B cell (primary cell): ENCODE measurements around the gene KLHL34. TPM values are rescaled to one million over a fixed set of nuclear protein-coding genes. Genes with fewer than 3 reads are reported as not detected.

Experiments used
- ATAC-seq: fragments of 200-7000 bp; cut with Tn5 transposase; one replicate; pipeline ENCODE4 v1.10.0; 2021; ENCODE audit warnings: low read depth, mild to moderate bottlenecking, moderate number of reproducible peaks, moderate library complexity
- CTCF ChIA-PET: fragments of 350-600 bp; sonication (Branson Sonifier 250); formaldehyde crosslinking; loops from one replicate; lab custom pipeline; 2021; ENCODE audit warnings: antibody characterized with exemption, inconsistent platforms; lab: Charles Lee
- POLR2A ChIA-PET: fragments of 350-600 bp; sonication (Branson Sonifier 250); formaldehyde crosslinking; loops from one replicate; lab custom pipeline; 2021; ENCODE audit warnings: antibody characterized with exemption; lab: Charles Lee
- DNase-seq: peaks from one replicate; pipeline ENCODE4 v3.0.0; 2013
- H2AFZ ChIP-seq: 2 replicates; pipeline ENCODE4 v1.6.1; 2012; ENCODE audit warnings: mild to moderate bottlenecking, low read depth, low read length; ENCODE audit not compliant: insufficient read depth, poor library complexity, severe bottlenecking
- H3K27ac ChIP-seq, 2 donors: 1 replicate in 1 of 2; 2 replicates in 1 of 2; pipeline ENCODE4 v1.5.1; 2012 to 2013; ENCODE audit warnings: low read length in 2 of 2, mild to moderate bottlenecking in 2 of 2, moderate library complexity in 1 of 2
- H3K27me3 ChIP-seq, 4 experiments: fragments of 200-600 bp in 1 of 4; sonication (generic) in 1 of 4; replicated peaks in 1 of 4; 1 replicate in 2 of 4; 2 replicates in 2 of 4; pipeline versions ENCODE4 v1.6.1 to v1.7.0; 2013 to 2016; ENCODE audit warnings: low read length in 3 of 4, mild to moderate bottlenecking in 2 of 4, mixed read lengths in 1 of 4, moderate library complexity in 1 of 4; ENCODE audit not compliant: insufficient read depth in 4 of 4, control insufficient read depth in 3 of 4; ENCODE audit errors: control extremely low read depth in 1 of 4
- H3K36me3 ChIP-seq, 2 experiments: replicated peaks in 1 of 2; 1 replicate in 1 of 2; 2 replicates in 1 of 2; pipeline versions ENCODE4 v1.6.1 to v1.7.1; 2013; ENCODE audit warnings: low read length in 1 of 2; ENCODE audit not compliant: insufficient read depth in 2 of 2, control insufficient read depth in 1 of 2; ENCODE audit errors: control extremely low read depth in 1 of 2, extremely low read depth in 1 of 2
- H3K4me1 ChIP-seq, 2 donors: fragments of 200-600 bp in 1 of 2; sonication (generic) in 1 of 2; 1 replicate in 1 of 2; 2 replicates in 1 of 2; pipeline versions ENCODE4 v1.5.1 to v1.6.1; 2013 to 2017; ENCODE audit warnings: low read length in 2 of 2; ENCODE audit not compliant: control insufficient read depth in 2 of 2, insufficient read depth in 2 of 2
- H3K4me2 ChIP-seq: replicated peaks from 2 replicates; pipeline ENCODE3; 2012; ENCODE audit warnings: mild to moderate bottlenecking, low read depth, low read length; ENCODE audit not compliant: poor library complexity, severe bottlenecking
- H3K4me3 ChIP-seq, 5 experiments: fragments of 200-600 bp in 1 of 5; sonication (generic) in 1 of 5; 1 replicate in 3 of 5; 2 replicates in 2 of 5; pipeline versions ENCODE4 v1.5.1 to v1.7.0; 2011 to 2016; ENCODE audit warnings: low read length in 4 of 5, mild to moderate bottlenecking in 4 of 5, low read depth in 2 of 5, control low read depth in 1 of 5, moderate library complexity in 1 of 5; ENCODE audit not compliant: insufficient read depth in 1 of 5; ENCODE audit errors: control extremely low read depth in 1 of 5, extremely low read depth in 1 of 5
- H3K79me2 ChIP-seq: fragments of 200-600 bp; sonication (generic); one replicate; pipeline ENCODE4 v1.6.0; 2016; ENCODE audit warnings: low read length; ENCODE audit not compliant: control insufficient read depth, insufficient read depth
- H3K9ac ChIP-seq: fragments of 200-600 bp; sonication (generic); 2 replicates; pipeline ENCODE4 v1.6.1; 2017; ENCODE audit warnings: mild to moderate bottlenecking, low read length, moderate library complexity
- H3K9me3 ChIP-seq, 3 donors: one replicate each; pipeline versions ENCODE4 v1.6.1 to v1.7.1; 2013; ENCODE audit warnings: low read length in 2 of 3; ENCODE audit not compliant: control insufficient read depth in 2 of 3, insufficient read depth in 1 of 3; ENCODE audit errors: control extremely low read depth in 1 of 3
- H4K20me1 ChIP-seq: 2 replicates; pipeline ENCODE4 v1.6.0; 2012; ENCODE audit warnings: mild to moderate bottlenecking, low read length; ENCODE audit not compliant: insufficient read depth, control insufficient read depth, poor library complexity, severe bottlenecking
- H3K27ac Mint-ChIP-seq: one replicate; pipeline ENCODE4 v1.8.0; 2021; ENCODE audit warnings: mixed read lengths
- H3K27me3 Mint-ChIP-seq: one replicate; pipeline ENCODE4 v1.8.0; 2021; ENCODE audit warnings: mixed read lengths
- H3K4me1 Mint-ChIP-seq: one replicate; pipeline ENCODE4 v1.8.0; 2021; ENCODE audit warnings: mixed read lengths
- H3K4me3 Mint-ChIP-seq: one replicate; pipeline ENCODE4 v1.8.0; 2021; ENCODE audit warnings: mixed read lengths
- H3K9me3 Mint-ChIP-seq: one replicate; pipeline ENCODE4 v1.8.0; 2022; ENCODE audit warnings: mixed read lengths; ENCODE audit not compliant: insufficient read depth
- EZH2 ChIP-seq: IDR thresholded peaks from 2 replicates; pipeline ENCODE4 v1.6.1; 2012; ENCODE audit warnings: borderline replicate concordance, low read depth, mild to moderate bottlenecking, moderate library complexity, low read length; ENCODE audit not compliant: insufficient read depth, poor library complexity, severe bottlenecking
- WGBS: methylation state at CpG from one replicate; pipeline ENCODE4 v1.1.5; 2013; ENCODE audit warnings: missing lambda C conversion rate; ENCODE audit not compliant: insufficient coverage; 5-methylcytosine and 5-hydroxymethylcytosine counted together
- intact Hi-C: fragments of 100-400 bp; cut with micrococcal nuclease; formaldehyde crosslinking; loops from one replicate; pipeline ENCODE4 v1.10.0; 2022
- polyA plus RNA-seq: library from polyadenylated mRNA; depleted of rRNA; stranded (reverse); fragments of >200 nt; gene quantifications from 2 replicates; pipeline ENCODE4 v1.2.3, GENCODE V29; 2012
- total RNA-seq, 2 donors: library from RNA; stranded (reverse); fragments of 120-200 nt in 1 of 2; gene quantifications; 1 replicate in 1 of 2; 2 replicates in 1 of 2; pipeline versions ENCODE4 v1.2.3 to v1.2.4, GENCODE V29; 2013 to 2022
- TF ChIP-seq, protein P1 (sequence below): fragments of 200-600 bp; IDR thresholded peaks from one replicate; pipeline ENCODE4 v1.8.0; 2022; ENCODE audit warnings: antibody characterized with exemption, mild to moderate bottlenecking

KLHL34 gene
- total and polyA plus RNA-seq, 2 donors (not counting 1 experiment from before 2014, with no cell fraction given), result 0.59 TPM; not detected in 1

DNA sequence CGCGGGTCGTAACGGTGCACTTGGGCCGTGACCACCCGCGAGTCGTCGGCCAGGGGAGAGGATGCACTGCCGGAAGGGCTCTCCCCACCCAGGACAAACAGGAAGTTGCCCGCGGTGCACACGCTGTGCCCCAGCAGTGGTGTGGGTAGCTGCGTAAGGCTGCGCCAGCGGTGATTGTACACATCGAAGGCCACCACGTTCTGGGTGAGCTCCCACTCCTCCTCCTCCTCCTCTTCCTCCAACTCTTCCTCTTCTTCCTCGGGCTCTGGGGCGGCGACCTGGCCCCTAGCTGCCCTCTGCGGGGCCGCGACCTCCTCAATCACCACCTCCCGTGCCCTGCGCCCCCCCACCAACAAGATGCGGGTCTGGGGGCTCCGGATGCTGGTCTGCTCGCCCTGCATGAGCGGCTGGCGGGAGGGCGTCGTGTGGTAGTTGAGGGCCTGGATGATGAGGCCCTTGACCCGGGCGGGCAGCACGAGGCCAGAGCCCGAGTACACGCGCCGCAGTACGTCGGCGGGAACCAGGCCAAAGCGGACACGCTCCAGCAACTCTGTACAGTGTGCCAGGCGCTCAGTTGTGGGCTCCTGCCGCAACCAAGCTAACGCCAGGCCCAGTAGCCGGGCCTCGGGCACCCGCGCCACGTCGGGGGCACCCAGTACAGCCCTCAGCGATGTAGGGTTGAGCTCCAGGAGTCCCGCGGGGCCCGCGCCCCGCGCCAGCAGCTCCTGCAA lies 1.4 kb downstream of the KLHL34 start:
- no peaks in the 10 kb centered on the region for H3K79me2 ChIP-seq
- peak overlapping the region; percentile 65 for H3K4me2 ChIP-seq
- H3K4me3 Mint-ChIP-seq, result peak overlapping the region; percentile 69
- intact Hi-C loops, result no loop called here
- peaks cover 7% of the 10 kb centered on the region for H3K27me3 Mint-ChIP-seq
- ATAC-seq (peak; percentile 50), DNase-seq (no peak)
- ChIA-PET POLR2A (no interaction called here), CTCF (no interaction called here)
- H3K4me1 Mint-ChIP-seq, result peaks cover 16% of the 10 kb centered on the region
- H3K36me3 ChIP-seq, result no peaks in the 10 kb centered on the region
- H4K20me1 ChIP-seq, result no peaks in the 10 kb centered on the region
- no peak overlapping the region for H3K27ac Mint-ChIP-seq
- H3K9me3 Mint-ChIP-seq, result no peaks in the 10 kb centered on the region
- H3K27me3 ChIP-seq, result peaks cover 0 to 20% (median under 1%) of the 10 kb centered on the region in 4 experiments
- H3K9ac ChIP-seq, result peak overlapping the region; percentile 32
- TF ChIP-seq EZH2, result no peak
- H3K27ac ChIP-seq, result no peak overlapping the region
- H3K9me3 ChIP-seq, result peaks cover 0 to 24% (median 0%) of the 10 kb centered on the region in 3 donors
- H2AFZ ChIP-seq, result peak overlapping the region; percentile 38
- peaks cover 0 to 16% of the 10 kb centered on the region in 2 donors for H3K4me1 ChIP-seq
- WGBS, result 60% methylated on average over 28 of the region's 61 CpGs
- H3K4me3 ChIP-seq, result peak overlapping the region in 4 of 5 experiments; percentile 9 to 43 (median 25)

DNA sequence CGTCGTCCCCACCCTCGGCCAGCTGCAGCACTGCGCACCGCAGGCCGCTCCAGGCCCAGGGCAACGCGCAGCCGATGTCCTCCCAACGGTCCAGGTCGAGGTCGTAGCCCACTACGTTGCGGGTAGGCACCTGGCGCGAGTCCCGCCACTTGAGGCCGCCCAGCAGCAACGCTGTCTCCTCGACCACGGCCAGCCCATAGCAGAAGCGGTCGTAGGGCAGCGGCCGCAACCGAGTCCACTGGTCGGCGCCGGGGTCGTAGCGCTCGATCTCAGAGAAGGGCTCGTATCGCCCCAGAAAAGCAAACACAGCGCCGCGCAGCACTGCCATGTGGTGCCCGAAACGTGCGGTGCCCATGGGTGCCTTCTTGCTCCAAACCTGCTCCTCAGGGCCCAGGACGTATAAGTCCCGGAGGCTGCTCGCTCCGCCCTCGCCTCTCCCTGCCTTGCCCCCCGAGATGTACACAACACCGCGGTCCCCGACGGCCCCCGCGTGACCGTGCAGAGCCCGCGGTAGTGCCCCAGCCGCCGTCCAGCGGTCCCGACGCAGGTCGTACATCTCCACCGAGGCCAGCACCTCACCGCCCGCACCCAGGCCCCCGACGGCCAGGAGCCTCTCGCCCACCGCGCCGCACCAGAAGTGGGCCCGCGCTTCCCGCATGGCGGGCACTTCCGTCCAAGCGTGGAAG lies 2.1 kb downstream of the KLHL34 start:
- peak; percentile 24 for DNase-seq

More for the DNA sequence above, 2.1 kb downstream of the KLHL34 start:
- Histone ChIP-seq H3K79me2 (no peaks in the 10 kb centered on the region), H3K9me3 (peaks cover 0 to 24% (median 0%) of the 10 kb centered on the region in 3 donors), H3K27me3 (peaks cover 0 to 20% (median under 1%) of the 10 kb centered on the region in 4 experiments), H4K20me1 (no peaks in the 10 kb centered on the region), H3K4me2 (peak overlapping the region; percentile 65), H3K9ac (peak overlapping the region; percentile 32), H3K36me3 (no peaks in the 10 kb centered on the region), H2AFZ (peak overlapping the region; percentile 38), H3K4me1 (peaks cover 0 to 16% of the 10 kb centered on the region in 2 donors), H3K27ac (no peak overlapping the region), H3K4me3 (peak overlapping the region in 4 of 5 experiments; percentile 9 to 43 (median 25))
- Mint-ChIP-seq H3K4me1 (peaks cover 16% of the 10 kb centered on the region), H3K9me3 (no peaks in the 10 kb centered on the region), H3K4me3 (peak overlapping the region; percentile 69), H3K27ac (peak overlapping the region; percentile 15), H3K27me3 (peaks cover 6% of the 10 kb centered on the region)
- intact Hi-C loops, result no loop called here
- WGBS, result 19% methylated on average over 62 of the region's 76 CpGs
- ATAC-seq, result no peak
- CTCF ChIA-PET, result no interaction called here
- TF ChIP-seq, protein P1, sequence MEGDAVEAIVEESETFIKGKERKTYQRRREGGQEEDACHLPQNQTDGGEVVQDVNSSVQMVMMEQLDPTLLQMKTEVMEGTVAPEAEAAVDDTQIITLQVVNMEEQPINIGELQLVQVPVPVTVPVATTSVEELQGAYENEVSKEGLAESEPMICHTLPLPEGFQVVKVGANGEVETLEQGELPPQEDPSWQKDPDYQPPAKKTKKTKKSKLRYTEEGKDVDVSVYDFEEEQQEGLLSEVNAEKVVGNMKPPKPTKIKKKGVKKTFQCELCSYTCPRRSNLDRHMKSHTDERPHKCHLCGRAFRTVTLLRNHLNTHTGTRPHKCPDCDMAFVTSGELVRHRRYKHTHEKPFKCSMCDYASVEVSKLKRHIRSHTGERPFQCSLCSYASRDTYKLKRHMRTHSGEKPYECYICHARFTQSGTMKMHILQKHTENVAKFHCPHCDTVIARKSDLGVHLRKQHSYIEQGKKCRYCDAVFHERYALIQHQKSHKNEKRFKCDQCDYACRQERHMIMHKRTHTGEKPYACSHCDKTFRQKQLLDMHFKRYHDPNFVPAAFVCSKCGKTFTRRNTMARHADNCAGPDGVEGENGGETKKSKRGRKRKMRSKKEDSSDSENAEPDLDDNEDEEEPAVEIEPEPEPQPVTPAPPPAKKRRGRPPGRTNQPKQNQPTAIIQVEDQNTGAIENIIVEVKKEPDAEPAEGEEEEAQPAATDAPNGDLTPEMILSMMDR, result no peak
- TF ChIP-seq EZH2, result no peak
- POLR2A ChIA-PET, result no interaction called here
